Stomach (tissue), 9 donors: Measurements from ENCODE around the gene CTRB2. TPM values are rescaled to one million over a fixed set of nuclear protein-coding genes. Genes with fewer than 3 reads are reported as not detected.
"Not testable (repeated sequence)": the region's sequence is repeated elsewhere in the genome, so short reads cannot be mapped to it uniquely, and the experiment has no call there.

Experiments used
- DNase-seq, 2 donors: peaks; one replicate each; pipeline versions ENCODE4 v3.0.0 to v3.0.0-alpha.2; 2013 to 2019
- H3K27ac ChIP-seq, 5 donors: fragments of 200-600 bp in 4 of 5; sonication (generic) in 4 of 5; one replicate each; pipeline ENCODE4 v1.5.1; 2013 to 2019; ENCODE audit warnings: mild to moderate bottlenecking in 1 of 5, moderate library complexity in 1 of 5
- H3K27me3 ChIP-seq, 3 donors: fragments of 200-600 bp; sonication (generic); one replicate each; pipeline ENCODE4 v1.5.1; 2017 to 2019; ENCODE audit warnings: mixed run types in 1 of 3
- H3K36me3 ChIP-seq, 4 donors: fragments of 200-600 bp; sonication (generic); 1 replicate in 3 of 4; 2 replicates in 1 of 4; pipeline ENCODE4 v1.5.1; 2016 to 2019
- H3K4me1 ChIP-seq, 4 donors: fragments of 200-600 bp; sonication (generic); one replicate each; pipeline ENCODE4 v1.5.1; 2016 to 2019
- H3K4me3 ChIP-seq, 4 donors: fragments of 200-600 bp; sonication (generic) in 3 of 4; one replicate each; pipeline ENCODE4 v1.5.1; 2016 to 2019; ENCODE audit warnings: mild to moderate bottlenecking in 1 of 4
- H3K9me3 ChIP-seq, 4 donors: fragments of 200-600 bp; sonication (generic); one replicate each; pipeline ENCODE4 v1.5.1; 2016 to 2019
- EP300 ChIP-seq: sonication (generic); formaldehyde crosslinking; IDR thresholded peaks from one replicate; pipeline ENCODE4 v1.6.1; 2017; ENCODE audit warnings: antibody characterized with exemption
- POLR2A ChIP-seq, 4 donors: fragments of 450-650 bp; IDR thresholded peaks; one replicate each; pipeline ENCODE4 v1.6.1; 2016; ENCODE audit warnings: antibody characterized with exemption in 4 of 4, control low read depth in 2 of 4, mild to moderate bottlenecking in 1 of 4, moderate library complexity in 1 of 4
- POLR2AphosphoS5 ChIP-seq, 3 donors: sonication (generic); formaldehyde crosslinking; IDR thresholded peaks; one replicate each; pipeline ENCODE4 v1.6.1; 2016; ENCODE audit warnings: antibody characterized with exemption in 3 of 3
- WGBS, 5 donors: extraction: QIAGEN DNeasy Blood & Tissue Kit in 3 of 5; methylation state at CpG; one replicate each; pipeline versions ENCODE4 v1.1.5 to v1.1.7; 2013 to 2018; 5-methylcytosine and 5-hydroxymethylcytosine counted together
- intact Hi-C: fragments of 100-400 bp; cut with DNase I; formaldehyde crosslinking; loops from one replicate; pipeline ENCODE4 v1.15.1; 2023; ENCODE audit warnings: low total_unique reads
- polyA plus RNA-seq, 3 donors: library from polyadenylated mRNA; stranded (reverse); fragments of 200-250 nt; gene quantifications; one replicate each; pipeline ENCODE4 v1.2.3, GENCODE V29; 2013
- total RNA-seq, 5 donors: library from RNA; depleted of rRNA; stranded (reverse); fragments of >200 nt; gene quantifications; one replicate each; pipeline versions ENCODE4 v1.1.0 to v1.2.3, GENCODE V29; 2014 to 2016
- TF ChIP-seq, protein P1 (sequence below), 7 experiments: fragments of 450-650 bp in 4 of 7; fragments of 200-600 bp in 3 of 7; sonication (generic) in 3 of 7; IDR thresholded peaks; one replicate each; pipeline ENCODE4 v1.5.1; 2016 to 2019; ENCODE audit warnings: antibody characterized with exemption in 7 of 7, control low read depth in 2 of 7, mild to moderate bottlenecking in 1 of 7
- donor health status: healthy with polysubstance abuse.
- donor health status: Bipolar disorder and iron deficiency.
- donor health status: healthy.

CTRB2 gene
- total and polyA plus RNA-seq, 8 donors: 2.7 to 26.6 (median 4.0) TPM; not detected in 5

DNA sequence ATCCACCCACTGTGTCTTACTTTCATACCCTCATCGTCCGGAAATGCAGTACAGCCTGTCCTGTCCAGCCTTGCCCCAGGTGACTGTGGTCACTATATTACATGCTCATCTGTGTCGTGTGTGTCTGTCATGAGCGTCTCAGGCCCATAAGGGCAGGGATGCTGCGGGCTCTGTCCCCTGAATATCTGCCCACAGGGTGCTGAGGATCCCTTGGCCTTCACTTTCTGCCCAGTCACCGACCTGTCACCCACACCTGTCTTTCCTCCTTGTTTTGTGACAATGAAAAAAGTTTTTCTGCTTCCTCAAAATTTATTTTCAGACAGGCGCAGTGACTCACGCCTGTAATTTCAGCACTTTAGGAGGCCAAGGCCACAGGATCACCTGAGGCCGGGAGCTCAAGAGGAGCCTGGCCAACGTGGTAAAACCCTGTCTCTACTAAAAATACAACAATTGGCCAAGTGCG, 10.5 kb upstream of the CTRB2 start:
- no peak overlapping the region for H3K4me3 ChIP-seq
- H3K9me3 ChIP-seq: no peaks in the 10 kb centered on the region
- no peaks in the 10 kb centered on the region for H3K27me3 ChIP-seq
- intact Hi-C loops: no loop called here
- no peak overlapping the region for H3K27ac ChIP-seq
- TF ChIP-seq POLR2A (IDR thresholded peaks at IDR 0.05) (no peak), POLR2AphosphoS5 (IDR thresholded peaks at IDR 0.05) (no peak)
- H3K36me3 ChIP-seq: no peaks in the 10 kb centered on the region
- no peak for DNase-seq
- H3K4me1 ChIP-seq: peaks cover 0 to 9% (median 2%) of the 10 kb centered on the region in 4 donors
- WGBS, 5 donors: 83 to 93% (median 90%) methylated on average over 11 of the region's 11 CpGs

- Histone ChIP-seq H3K4me3 (no peak overlapping the region), H3K36me3 (no peaks in the 10 kb centered on the region), H3K27me3 (no peaks in the 10 kb centered on the region), H3K27ac (no peak overlapping the region), H3K9me3 (no peaks in the 10 kb centered on the region), H3K4me1 (peaks cover 0 to 9% (median 2%) of the 10 kb centered on the region in 4 donors)
- intact Hi-C loops: no loop called here
- DNase-seq: no peak
- TF ChIP-seq, protein P1, sequence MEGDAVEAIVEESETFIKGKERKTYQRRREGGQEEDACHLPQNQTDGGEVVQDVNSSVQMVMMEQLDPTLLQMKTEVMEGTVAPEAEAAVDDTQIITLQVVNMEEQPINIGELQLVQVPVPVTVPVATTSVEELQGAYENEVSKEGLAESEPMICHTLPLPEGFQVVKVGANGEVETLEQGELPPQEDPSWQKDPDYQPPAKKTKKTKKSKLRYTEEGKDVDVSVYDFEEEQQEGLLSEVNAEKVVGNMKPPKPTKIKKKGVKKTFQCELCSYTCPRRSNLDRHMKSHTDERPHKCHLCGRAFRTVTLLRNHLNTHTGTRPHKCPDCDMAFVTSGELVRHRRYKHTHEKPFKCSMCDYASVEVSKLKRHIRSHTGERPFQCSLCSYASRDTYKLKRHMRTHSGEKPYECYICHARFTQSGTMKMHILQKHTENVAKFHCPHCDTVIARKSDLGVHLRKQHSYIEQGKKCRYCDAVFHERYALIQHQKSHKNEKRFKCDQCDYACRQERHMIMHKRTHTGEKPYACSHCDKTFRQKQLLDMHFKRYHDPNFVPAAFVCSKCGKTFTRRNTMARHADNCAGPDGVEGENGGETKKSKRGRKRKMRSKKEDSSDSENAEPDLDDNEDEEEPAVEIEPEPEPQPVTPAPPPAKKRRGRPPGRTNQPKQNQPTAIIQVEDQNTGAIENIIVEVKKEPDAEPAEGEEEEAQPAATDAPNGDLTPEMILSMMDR (IDR thresholded peaks at IDR 0.05): no peak
- no peak for TF ChIP-seq POLR2A (IDR thresholded peaks at IDR 0.05)
- TF ChIP-seq POLR2AphosphoS5 (IDR thresholded peaks at IDR 0.05): no peak
- no peak for TF ChIP-seq EP300
- WGBS, 5 donors: 84 to 91% (median 84%) methylated on average over 7 of the region's 7 CpGs
Measured at GRCh38 chr16:75216576-75216975, 9.6 kb upstream of the CTRB2 start.

DNA sequence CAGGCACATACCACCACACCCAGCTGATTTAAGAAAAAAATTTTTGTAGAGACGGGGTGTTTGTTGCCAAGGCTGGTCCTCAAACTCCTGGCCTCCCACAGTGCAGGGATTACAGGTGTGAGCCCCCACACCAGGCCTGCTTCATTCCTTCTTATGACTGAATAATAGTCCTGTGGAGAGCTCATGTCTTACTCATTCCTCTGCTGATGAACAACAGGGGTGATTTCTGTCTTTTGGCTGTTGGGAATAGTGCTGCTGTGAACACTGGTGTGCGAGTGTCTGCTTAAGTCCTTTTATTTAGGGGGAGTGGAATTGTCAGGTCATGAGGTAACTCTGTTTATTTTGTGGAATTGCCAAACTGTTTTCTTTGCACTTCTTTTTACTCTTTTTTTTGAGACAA, 9.2 kb upstream of the CTRB2 start:
- no peak overlapping the region for H3K27ac ChIP-seq
- no peak overlapping the region for H3K4me3 ChIP-seq
- no peaks in the 10 kb centered on the region for H3K36me3 ChIP-seq
- peaks cover 0 to 9% (median 2%) of the 10 kb centered on the region in 4 donors for H3K4me1 ChIP-seq
- H3K9me3 ChIP-seq: no peaks in the 10 kb centered on the region
- H3K27me3 ChIP-seq: no peaks in the 10 kb centered on the region
- DNase-seq: no peak
- intact Hi-C loops: no loop called here
- whole genome bisulfite sequencing, 5 donors: 74 to 88% (median 76%) methylated on average over 2 of the region's 2 CpGs
- TF ChIP-seq, protein P1 (IDR thresholded peaks at IDR 0.05): no peak
- TF ChIP-seq EP300: no peak
- no peak for TF ChIP-seq POLR2A (IDR thresholded peaks at IDR 0.05)

DNA sequence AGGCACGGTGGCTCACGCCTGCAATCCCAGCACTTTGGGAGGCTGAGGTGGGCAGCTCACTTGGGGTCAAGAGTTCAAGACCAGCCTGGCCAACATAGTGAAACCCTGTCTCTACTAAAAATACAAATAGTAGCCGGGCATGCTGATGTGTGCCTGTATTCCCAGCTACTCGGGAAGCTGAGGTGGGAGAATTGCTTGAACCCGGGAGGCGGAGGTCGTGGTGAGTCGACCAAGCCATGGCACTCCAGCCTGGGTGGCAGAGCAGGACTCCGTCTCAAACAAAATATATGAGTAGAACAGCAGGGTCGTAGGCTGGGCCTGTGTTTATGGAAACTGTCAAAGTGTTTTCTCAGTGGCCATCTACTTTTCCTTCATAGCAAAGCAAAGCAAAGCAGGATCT, 4.3 kb upstream of the CTRB2 start:
- H3K4me1 ChIP-seq, intact Hi-C loops, H3K27me3 ChIP-seq, H3K27ac ChIP-seq, H3K36me3 ChIP-seq, H3K9me3 ChIP-seq, H3K4me3 ChIP-seq, DNase-seq: not testable (repeated sequence)
- WGBS, 5 donors: 83 to 88% (median 87%) methylated on average over 10 of the region's 10 CpGs

- 83 to 90% (median 88%) methylated on average over 5 of the region's 5 CpGs for WGBS, 5 donors
- Histone ChIP-seq H3K4me3 (no peak overlapping the region), H3K9me3 (no peaks in the 10 kb centered on the region), H3K4me1 (no peaks in the 10 kb centered on the region), H3K27me3 (peaks cover 0 to 9% (median 0%) of the 10 kb centered on the region in 3 donors), H3K36me3 (no peaks in the 10 kb centered on the region), H3K27ac (no peak overlapping the region)
- DNase-seq: no peak
- intact Hi-C loops: loop anchor here (10.0 kb wide), 1 partner anchor 185 kb away; no protein-coding TSS in a partner anchor
- TF ChIP-seq, protein P1 (IDR thresholded peaks at IDR 0.05): no peak
- TF ChIP-seq POLR2A (IDR thresholded peaks at IDR 0.05) (no peak), EP300 (no peak), POLR2AphosphoS5 (IDR thresholded peaks at IDR 0.05) (no peak)
Measured at GRCh38 chr16:75209944-75210343, 3.0 kb upstream of the CTRB2 start.

GRCh38 chr16:75209514-75209913, 2.6 kb upstream of the CTRB2 start:
- not testable (repeated sequence) for H3K4me1 ChIP-seq, H3K27me3 ChIP-seq, DNase-seq, H3K27ac ChIP-seq, H3K4me3 ChIP-seq, H3K36me3 ChIP-seq, H3K9me3 ChIP-seq
- WGBS, 5 donors: 76 to 92% (median 84%) methylated on average over 7 of the region's 7 CpGs
- intact Hi-C loops: loop anchor here (10.0 kb wide), 1 partner anchor 185 kb away; no protein-coding TSS in a partner anchor
